Ovary (tissue), 9 donors: ENCODE results near the gene ITGAD. TPM values are rescaled to one million over a fixed set of nuclear protein-coding genes. Genes with fewer than 3 reads are reported as not detected.

ENCODE experiments used
- DNase-seq, 5 donors: peaks; one replicate each; pipeline ENCODE4 v3.0.0-alpha.2; 2019 to 2020
- H3K27ac ChIP-seq, 2 donors: fragments of 200-600 bp; one replicate each; pipeline versions ENCODE4 v1.5.1 to v1.8.0; 2019 to 2022
- H3K27me3 ChIP-seq: fragments of 200-600 bp; one replicate; pipeline ENCODE4 v1.8.0; 2022
- H3K36me3 ChIP-seq: fragments of 200-600 bp; sonication (generic); one replicate; pipeline ENCODE4 v1.5.1; 2019
- H3K4me1 ChIP-seq: one replicate; pipeline ENCODE4 v1.8.1; 2013; ENCODE audit warnings: mild to moderate bottlenecking, moderate library complexity; ENCODE audit not compliant: insufficient read depth
- H3K4me3 ChIP-seq: fragments of 200-600 bp; sonication (generic); one replicate; pipeline ENCODE4 v1.5.1; 2017
- H3K9me3 ChIP-seq, 2 donors: fragments of 200-600 bp in 1 of 2; sonication (generic) in 1 of 2; one replicate each; pipeline versions ENCODE4 v1.5.1 to v1.8.1; 2013 to 2019; ENCODE audit warnings: mild to moderate bottlenecking in 1 of 2, moderate library complexity in 1 of 2
- CTCF ChIP-seq, 3 donors: fragments of 450-650 bp in 2 of 3; fragments of 200-600 bp in 1 of 3; IDR thresholded peaks; one replicate each; pipeline versions ENCODE4 v1.5.1 to v1.8.0; 2016 to 2022; ENCODE audit warnings: antibody characterized with exemption in 3 of 3, mild to moderate bottlenecking in 1 of 3
- EP300 ChIP-seq: sonication (generic); formaldehyde crosslinking; IDR thresholded peaks from one replicate; pipeline ENCODE4 v1.6.1; 2017; ENCODE audit warnings: antibody characterized with exemption
- POLR2A ChIP-seq: fragments of 450-650 bp; IDR thresholded peaks from one replicate; pipeline ENCODE4 v1.6.1; 2017; ENCODE audit warnings: antibody characterized with exemption, mild to moderate bottlenecking, moderate library complexity
- WGBS, 3 donors: extraction: QIAGEN DNeasy Blood & Tissue Kit in 1 of 3; methylation state at CpG; one replicate each; pipeline versions ENCODE4 v1.1.5 to v1.1.7; 2013 to 2017; 5-methylcytosine and 5-hydroxymethylcytosine counted together
- intact Hi-C, 4 donors: fragments of 100-400 bp; cut with DNase I; formaldehyde crosslinking; loops; one replicate each; pipeline versions ENCODE4 v1.11.0 to v1.15.1; 2022 to 2023
- polyA plus RNA-seq, 2 donors: library from polyadenylated mRNA; stranded (reverse); fragments of 200-250 nt in 1 of 2; fragments of 350-450 nt in 1 of 2; fragmentation: Illumina TruSeq in 1 of 2; extraction: RNeasy Lipid Tissue Mini Kit (QIAGEN cat#74804) in 1 of 2; gene quantifications; one replicate each; pipeline ENCODE4 v1.2.3, GENCODE V29; 2013 to 2014
- total RNA-seq, 7 donors: library from RNA; depleted of rRNA in 2 of 7; stranded (reverse); fragments of >200 nt in 2 of 7; fragmentation: NEBNext Ultra II Directional in 3 of 7; extraction: Animal tissue kit (Norgen Biotek cat#: 25700) in 3 of 7; gene quantifications; one replicate each; pipeline versions ENCODE4 v1.1.0 to v1.2.4, GENCODE V29; 2016 to 2023
- donor health status: DM: no; HTN: no; CAD: no; lungs with moderate emphysema.
- donor health status: DM: no; HTN: no; CAD: no.
- donor health status: Bipolar disorder and iron deficiency.
- donor health status: DM: yes; HTN: yes; CAD: no.
- donor health status: DM: no; HTN: no; CAD: no.
- donor health status: DM: yes; HTN: yes; CAD: no.

ITGAD gene
- total and polyA plus RNA-seq, 9 donors: 0.05 to 2.7 (median 0.13) TPM; not detected in 5

DNA sequence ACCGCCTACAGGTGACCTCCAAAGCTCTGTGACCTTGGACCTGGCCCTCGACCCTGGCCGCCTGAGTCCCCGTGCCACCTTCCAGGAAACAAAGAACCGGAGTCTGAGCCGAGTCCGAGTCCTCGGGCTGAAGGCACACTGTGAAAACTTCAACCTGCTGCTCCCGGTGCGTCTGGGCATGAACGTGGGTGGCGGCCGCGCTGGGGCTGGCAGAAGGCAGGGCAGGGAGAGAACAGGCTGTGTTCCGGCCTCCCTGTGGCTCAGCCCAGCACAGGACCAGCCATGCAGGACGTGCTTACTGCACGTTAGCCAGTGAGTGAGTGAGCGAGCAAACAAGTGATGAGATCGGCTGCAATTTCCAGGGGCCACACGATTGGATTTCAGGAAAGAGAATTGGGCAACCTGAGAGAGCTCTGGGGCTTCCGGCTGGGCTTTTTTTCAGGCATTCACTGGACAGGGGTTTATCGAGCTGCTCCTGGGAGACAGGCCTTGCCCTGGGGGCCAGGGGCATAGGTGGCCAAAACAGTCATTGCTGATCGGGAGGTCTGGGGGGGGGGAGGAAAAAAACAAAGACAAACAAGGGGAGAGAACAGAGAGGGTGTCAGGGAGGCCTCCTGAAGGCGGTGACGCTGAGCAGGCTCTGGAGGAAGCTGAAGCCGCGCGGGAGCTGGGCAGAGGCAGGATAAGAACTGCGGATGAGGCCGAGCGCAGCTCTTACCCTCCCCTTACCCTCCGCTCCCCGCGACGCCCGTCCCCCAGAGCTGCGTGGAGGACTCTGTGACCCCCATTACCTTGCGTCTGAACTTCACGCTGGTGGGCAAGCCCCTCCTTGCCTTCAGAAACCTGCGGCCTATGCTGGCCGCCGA lies 21.3 kb upstream of the ITGAD start:
- intact Hi-C loops: no loop called here
- Histone ChIP-seq H3K27ac (no peak overlapping the region), H3K9me3 (peaks cover 0 to 2% of the 10 kb centered on the region in 2 donors), H3K36me3 (no peaks in the 10 kb centered on the region), H3K27me3 (no peaks in the 10 kb centered on the region), H3K4me1 (no peaks in the 10 kb centered on the region), H3K4me3 (no peak overlapping the region)
- no peak for TF ChIP-seq POLR2A
- no peak for TF ChIP-seq EP300
- TF ChIP-seq CTCF (IDR thresholded peaks at IDR 0.05): no peak
- WGBS, 3 donors: 68 to 74% (median 68%) methylated on average over 38 to 42 of the region's 42 CpGs
- no peak for DNase-seq

DNA sequence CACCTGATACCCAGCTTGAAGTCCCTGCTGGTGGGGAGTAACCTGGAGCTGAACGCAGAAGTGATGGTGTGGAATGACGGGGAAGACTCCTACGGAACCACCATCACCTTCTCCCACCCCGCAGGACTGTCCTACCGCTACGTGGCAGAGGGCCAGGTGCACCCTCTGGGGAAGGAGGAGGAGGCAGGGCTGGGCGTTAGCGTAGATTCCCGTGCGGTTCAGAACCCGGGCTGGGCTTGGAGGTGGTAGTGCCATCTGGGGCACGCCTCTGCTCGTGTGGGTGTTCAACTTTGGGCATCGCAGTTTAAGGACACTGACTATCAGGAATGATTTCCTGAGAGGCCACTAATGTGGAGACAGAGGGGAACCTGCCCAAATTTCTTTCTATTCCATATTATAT lies 19.9 kb upstream of the ITGAD start:
- TF ChIP-seq EP300: no peak
- no peak overlapping the region for H3K27ac ChIP-seq
- intact Hi-C loops: no loop called here
- WGBS, 3 donors: 64 to 71% (median 67%) methylated on average over 14 of the region's 14 CpGs
- H3K4me3 ChIP-seq: no peak overlapping the region
- H3K27me3 ChIP-seq: no peaks in the 10 kb centered on the region
- no peak for DNase-seq
- no peaks in the 10 kb centered on the region for H3K36me3 ChIP-seq
- H3K9me3 ChIP-seq: peaks cover 0 to 2% of the 10 kb centered on the region in 2 donors
- H3K4me1 ChIP-seq: no peaks in the 10 kb centered on the region

- H3K4me1 ChIP-seq: no peaks in the 10 kb centered on the region
- H3K36me3 ChIP-seq: no peaks in the 10 kb centered on the region
- TF ChIP-seq EP300: no peak
- TF ChIP-seq CTCF (IDR thresholded peaks at IDR 0.05): no peak
- no peak for TF ChIP-seq POLR2A
- intact Hi-C loops: no loop called here
- H3K27ac ChIP-seq: no peak overlapping the region
- H3K9me3 ChIP-seq: peaks cover 0 to 2% of the 10 kb centered on the region in 2 donors
- 85 to 91% (median 91%) methylated on average over 5 of the region's 5 CpGs for WGBS, 3 donors
- H3K4me3 ChIP-seq: no peak overlapping the region
- DNase-seq: no peak
- H3K27me3 ChIP-seq: no peaks in the 10 kb centered on the region
Measured at GRCh38 chr16:31375231-31375630, 17.9 kb upstream of the ITGAD start.

DNA sequence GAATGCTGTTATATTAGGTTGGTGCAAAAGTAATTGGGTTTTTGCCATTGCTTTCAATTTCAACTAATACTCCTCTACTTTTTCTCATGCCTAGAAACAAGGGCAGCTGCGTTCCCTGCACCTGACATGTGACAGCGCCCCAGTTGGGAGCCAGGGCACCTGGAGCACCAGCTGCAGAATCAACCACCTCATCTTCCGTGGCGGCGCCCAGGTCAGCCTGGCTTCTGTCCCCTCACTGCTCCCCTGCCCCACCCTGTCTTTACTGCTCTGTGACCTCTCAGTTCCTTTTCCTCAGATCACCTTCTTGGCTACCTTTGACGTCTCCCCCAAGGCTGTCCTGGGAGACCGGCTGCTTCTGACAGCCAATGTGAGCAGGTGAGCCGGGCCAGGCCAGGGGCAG lies 16.4 kb upstream of the ITGAD start:
- TF ChIP-seq POLR2A: no peak
- TF ChIP-seq EP300: no peak
- TF ChIP-seq CTCF (IDR thresholded peaks at IDR 0.05): no peak
- H3K36me3 ChIP-seq: no peaks in the 10 kb centered on the region
- intact Hi-C loops: no loop called here
- H3K4me1 ChIP-seq: no peaks in the 10 kb centered on the region
- no peak for DNase-seq
- peaks cover 0 to 2% of the 10 kb centered on the region in 2 donors for H3K9me3 ChIP-seq
- H3K27me3 ChIP-seq: no peaks in the 10 kb centered on the region
- 66 to 77% (median 73%) methylated on average over 8 of the region's 8 CpGs for WGBS, 3 donors
- H3K4me3 ChIP-seq: no peak overlapping the region
- no peak overlapping the region for H3K27ac ChIP-seq
